SK-N-SH treated with all-trans-retinoic acid at 6 μM for 48 hours (cell line): ENCODE results near the gene PMEPA1.

Experiments used
- ATAC-seq: fragments of 200-7000 bp; cut with Tn5 transposase; 3 replicates; pipeline ENCODE4 v1.9.1; 2020; ENCODE audit warnings: mild to moderate bottlenecking, moderate library complexity
- ARNTL ChIP-seq: fragments of 450-650 bp; formaldehyde crosslinking; IDR thresholded peaks from 2 replicates; pipeline ENCODE4 v1.5.0; 2020; ENCODE audit warnings: low read depth, mild to moderate bottlenecking, moderate library complexity, borderline replicate concordance
- BACH2 ChIP-seq: fragments of 250-450 bp; sonication (Bioruptor Pico); IDR thresholded peaks from 2 replicates; pipeline ENCODE4 v1.9.0; 2021; ENCODE audit warnings: mild to moderate bottlenecking, borderline replicate concordance
- CSDC2 ChIP-seq: fragments of 250-450 bp; sonication (Bioruptor Pico); IDR thresholded peaks from 2 replicates; pipeline ENCODE4 v1.5.0; 2020; ENCODE audit warnings: mild to moderate bottlenecking, moderate library complexity
- ESRRG ChIP-seq: fragments of 250-450 bp; sonication (Bioruptor Pico); IDR thresholded peaks from 2 replicates; pipeline ENCODE4 v1.6.1; 2021; ENCODE audit warnings: mild to moderate bottlenecking
- GLIS3 ChIP-seq: fragments of 250-450 bp; sonication (Bioruptor Pico); IDR thresholded peaks from 2 replicates; pipeline ENCODE4 v1.5.0; 2020; ENCODE audit warnings: mild to moderate bottlenecking, moderate library complexity
- ISL1 ChIP-seq: fragments of 250-450 bp; sonication (Bioruptor Pico); IDR thresholded peaks from 2 replicates; pipeline ENCODE4 v2.1.2; 2022; ENCODE audit warnings: mild to moderate bottlenecking, moderate library complexity
- PPARA ChIP-seq: fragments of 250-450 bp; sonication (Bioruptor Pico); IDR thresholded peaks from 2 replicates; pipeline ENCODE4 v1.5.0; 2020; ENCODE audit warnings: mild to moderate bottlenecking, borderline replicate concordance
- RARB ChIP-seq: fragments of 250-450 bp; sonication (Bioruptor Pico); IDR thresholded peaks from 2 replicates; pipeline ENCODE4 v1.8.0; 2021; ENCODE audit warnings: mild to moderate bottlenecking, moderate library complexity
- SNAI2 ChIP-seq: fragments of 250-450 bp; sonication (Bioruptor Pico); IDR thresholded peaks from 2 replicates; pipeline ENCODE4 v1.5.0; 2020; ENCODE audit warnings: mild to moderate bottlenecking, moderate library complexity
- TCF4 ChIP-seq: fragments of 250-450 bp; sonication (Bioruptor Pico); IDR thresholded peaks from 2 replicates; pipeline ENCODE4 v1.8.0; 2021; ENCODE audit warnings: mild to moderate bottlenecking, moderate library complexity, borderline replicate concordance
- TOX ChIP-seq: fragments of 250-450 bp; sonication (Bioruptor Pico); IDR thresholded peaks from 2 replicates; pipeline ENCODE4 v1.8.0; 2021; ENCODE audit warnings: mild to moderate bottlenecking, moderate library complexity, borderline replicate concordance
- ZC3H10 ChIP-seq: fragments of 250-450 bp; sonication (Bioruptor Pico); IDR thresholded peaks from 2 replicates; pipeline ENCODE4 v1.5.1; 2021; ENCODE audit warnings: mild to moderate bottlenecking, moderate library complexity
- ZFP3 ChIP-seq: fragments of 250-450 bp; sonication (Bioruptor Pico); IDR thresholded peaks from 2 replicates; pipeline ENCODE4 v1.5.0; 2020; ENCODE audit warnings: mild to moderate bottlenecking, moderate library complexity
- ZFP30 ChIP-seq: fragments of 450-650 bp; formaldehyde crosslinking; IDR thresholded peaks from 2 replicates; pipeline ENCODE4 v1.5.0; 2022; ENCODE audit warnings: mild to moderate bottlenecking, moderate library complexity
- ZNF565 ChIP-seq: fragments of 450-650 bp; formaldehyde crosslinking; conservative IDR thresholded peaks from 2 replicates; pipeline ENCODE4 v1.5.0; 2020; ENCODE audit warnings: low read depth, mild to moderate bottlenecking, moderate library complexity
- ZNF70 ChIP-seq: fragments of 450-650 bp; formaldehyde crosslinking; IDR thresholded peaks from 2 replicates; pipeline ENCODE4 v1.5.0; 2020; ENCODE audit warnings: mild to moderate bottlenecking, moderate library complexity
- TF ChIP-seq, protein P1 (sequence below): fragments of 250-450 bp; sonication (Bioruptor Pico); IDR thresholded peaks from 2 replicates; pipeline ENCODE4 v1.5.1; 2020; ENCODE audit warnings: low read depth, mild to moderate bottlenecking, moderate library complexity
- TF ChIP-seq, protein P2 (sequence below): fragments of 250-450 bp; sonication (Bioruptor Pico); IDR thresholded peaks from 2 replicates; pipeline ENCODE4 v1.8.0; 2021; ENCODE audit warnings: low read depth, mild to moderate bottlenecking, moderate library complexity, borderline replicate concordance
- TF ChIP-seq, protein P3 (sequence below): fragments of 250-450 bp; sonication (Bioruptor Pico); IDR thresholded peaks from 2 replicates; pipeline ENCODE4 v1.8.0; 2020; ENCODE audit warnings: mild to moderate bottlenecking, moderate library complexity, borderline replicate concordance
- TF ChIP-seq, protein P4 (sequence below): fragments of 250-450 bp; sonication (Bioruptor Pico); IDR thresholded peaks from 2 replicates; pipeline ENCODE4 v1.5.0; 2020; ENCODE audit warnings: mild to moderate bottlenecking, moderate library complexity

The PMEPA1 gene

DNA sequence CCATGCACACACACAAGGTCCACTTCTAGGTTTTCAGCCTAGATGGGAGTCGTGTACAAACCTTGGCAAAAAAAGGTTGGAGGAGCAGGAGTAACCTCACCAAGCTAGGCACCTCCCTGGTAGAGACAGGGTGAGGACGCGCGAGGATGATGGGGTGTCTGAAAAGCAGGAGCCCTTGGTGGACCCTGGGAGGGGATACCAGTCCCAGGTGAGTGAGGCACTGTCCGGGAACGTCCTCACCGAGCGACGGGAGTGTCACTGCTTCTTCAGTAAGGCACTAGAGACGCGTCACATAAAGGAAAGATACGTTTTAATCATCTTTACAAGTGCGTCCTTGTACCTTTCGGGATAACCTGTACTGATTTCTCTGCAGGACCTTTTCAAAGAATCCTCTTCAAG lies 60.2 kb downstream of the PMEPA1 start:
- no peak for ATAC-seq
- TF ChIP-seq ISL1 (CRISPR knock-in tag) (no peak), ZC3H10 (no peak), BACH2 (CRISPR knock-in tag) (no peak)
- TF ChIP-seq, protein P1, sequence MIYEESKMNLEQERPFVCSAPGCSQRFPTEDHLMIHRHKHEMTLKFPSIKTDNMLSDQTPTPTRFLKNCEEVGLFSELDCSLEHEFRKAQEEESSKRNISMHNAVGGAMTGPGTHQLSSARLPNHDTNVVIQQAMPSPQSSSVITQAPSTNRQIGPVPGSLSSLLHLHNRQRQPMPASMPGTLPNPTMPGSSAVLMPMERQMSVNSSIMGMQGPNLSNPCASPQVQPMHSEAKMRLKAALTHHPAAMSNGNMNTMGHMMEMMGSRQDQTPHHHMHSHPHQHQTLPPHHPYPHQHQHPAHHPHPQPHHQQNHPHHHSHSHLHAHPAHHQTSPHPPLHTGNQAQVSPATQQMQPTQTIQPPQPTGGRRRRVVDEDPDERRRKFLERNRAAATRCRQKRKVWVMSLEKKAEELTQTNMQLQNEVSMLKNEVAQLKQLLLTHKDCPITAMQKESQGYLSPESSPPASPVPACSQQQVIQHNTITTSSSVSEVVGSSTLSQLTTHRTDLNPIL, result no peak

DNA sequence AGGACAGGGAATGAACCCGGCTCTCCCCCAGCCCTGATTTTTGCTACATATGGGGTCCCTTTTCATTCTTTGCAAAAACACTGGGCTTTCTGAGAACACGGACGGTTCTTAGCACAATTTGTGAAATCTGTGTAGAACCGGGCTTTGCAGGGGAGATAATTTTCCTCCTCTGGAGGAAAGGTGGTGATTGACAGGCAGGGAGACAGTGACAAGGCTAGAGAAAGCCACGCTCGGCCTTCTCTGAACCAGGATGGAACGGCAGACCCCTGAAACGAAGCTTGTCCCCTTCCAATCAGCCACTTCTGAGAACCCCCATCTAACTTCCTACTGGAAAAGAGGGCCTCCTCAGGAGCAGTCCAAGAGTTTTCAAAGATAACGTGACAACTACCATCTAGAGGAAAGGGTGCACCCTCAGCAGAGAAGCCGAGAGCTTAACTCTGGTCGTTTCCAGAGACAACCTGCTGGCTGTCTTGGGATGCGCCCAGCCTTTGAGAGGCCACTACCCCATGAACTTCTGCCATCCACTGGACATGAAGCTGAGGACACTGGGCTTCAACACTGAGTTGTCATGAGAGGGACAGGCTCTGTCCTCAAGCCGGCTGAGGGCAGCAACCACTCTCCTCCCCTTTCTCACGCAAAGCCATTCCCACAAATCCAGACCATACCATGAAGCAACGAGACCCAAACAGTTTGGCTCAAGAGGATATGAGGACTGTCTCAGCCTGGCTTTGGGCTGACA lies 60.8 kb downstream of the PMEPA1 start:
- no peak for ATAC-seq
- TF ChIP-seq TCF4 (CRISPR knock-in tag), result no peak
- TF ChIP-seq ZNF70, result no peak
- TF ChIP-seq CSDC2, result no peak
- TF ChIP-seq ISL1 (CRISPR knock-in tag), result no peak
- no peak for TF ChIP-seq PPARA (CRISPR knock-in tag)

DNA sequence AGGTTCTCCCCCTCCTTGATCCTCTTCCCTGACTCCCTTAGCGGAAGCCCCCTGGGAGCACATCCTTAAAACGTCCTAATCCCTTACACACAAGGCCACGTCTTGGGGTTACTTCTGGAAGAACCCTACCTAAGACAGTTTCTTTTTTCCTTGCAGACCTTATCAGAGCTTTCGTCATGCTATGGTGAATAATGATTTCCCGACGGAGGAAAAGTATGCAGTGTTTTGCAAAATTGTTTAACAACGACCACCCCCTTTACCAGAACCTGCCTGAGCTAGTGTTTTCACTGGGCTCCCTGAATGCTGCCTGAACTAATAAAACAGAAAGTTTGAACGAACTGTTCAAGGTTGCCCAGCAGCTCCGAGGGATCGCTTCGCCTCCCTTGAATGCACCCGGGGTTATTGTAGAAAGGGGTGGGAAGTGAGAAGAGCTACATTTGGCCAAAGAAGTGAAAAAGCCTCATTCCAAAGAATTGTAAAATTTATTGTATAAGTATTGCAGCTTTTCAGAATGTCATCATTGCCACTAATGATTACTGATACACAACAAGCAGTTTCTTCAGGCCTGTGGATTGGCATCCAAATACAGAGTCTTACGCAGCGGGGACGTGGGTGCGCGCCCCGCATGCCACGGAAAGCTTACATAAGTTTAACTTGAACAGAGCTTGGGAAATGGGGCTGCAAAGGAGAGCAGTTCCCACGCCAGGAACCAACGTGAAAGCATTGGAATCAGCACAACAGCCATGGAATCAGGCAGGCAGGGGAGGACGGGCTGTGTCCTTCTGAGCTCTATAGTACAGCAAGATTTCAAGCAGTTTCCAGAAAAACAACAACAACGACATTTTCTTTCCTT lies 61.7 kb downstream of the PMEPA1 start:
- TF ChIP-seq TCF4 (CRISPR knock-in tag), result no peak
- TF ChIP-seq ESRRG (CRISPR knock-in tag), result no peak
- TF ChIP-seq ZNF565, result no peak
- no peak for TF ChIP-seq BACH2 (CRISPR knock-in tag)
- no peak for TF ChIP-seq SNAI2
- TF ChIP-seq, protein P2, sequence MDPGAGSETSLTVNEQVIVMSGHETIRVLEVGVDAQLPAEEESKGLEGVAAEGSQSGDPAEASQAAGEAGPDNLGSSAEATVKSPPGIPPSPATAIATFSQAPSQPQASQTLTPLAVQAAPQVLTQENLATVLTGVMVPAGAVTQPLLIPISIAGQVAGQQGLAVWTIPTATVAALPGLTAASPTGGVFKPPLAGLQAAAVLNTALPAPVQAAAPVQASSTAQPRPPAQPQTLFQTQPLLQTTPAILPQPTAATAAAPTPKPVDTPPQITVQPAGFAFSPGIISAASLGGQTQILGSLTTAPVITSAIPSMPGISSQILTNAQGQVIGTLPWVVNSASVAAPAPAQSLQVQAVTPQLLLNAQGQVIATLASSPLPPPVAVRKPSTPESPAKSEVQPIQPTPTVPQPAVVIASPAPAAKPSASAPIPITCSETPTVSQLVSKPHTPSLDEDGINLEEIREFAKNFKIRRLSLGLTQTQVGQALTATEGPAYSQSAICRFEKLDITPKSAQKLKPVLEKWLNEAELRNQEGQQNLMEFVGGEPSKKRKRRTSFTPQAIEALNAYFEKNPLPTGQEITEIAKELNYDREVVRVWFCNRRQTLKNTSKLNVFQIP (CRISPR knock-in tag), result no peak
- TF ChIP-seq PPARA (CRISPR knock-in tag), result no peak
- TF ChIP-seq, protein P1, result no peak
- no peak for TF ChIP-seq GLIS3 (CRISPR knock-in tag)
- TF ChIP-seq, protein P3, sequence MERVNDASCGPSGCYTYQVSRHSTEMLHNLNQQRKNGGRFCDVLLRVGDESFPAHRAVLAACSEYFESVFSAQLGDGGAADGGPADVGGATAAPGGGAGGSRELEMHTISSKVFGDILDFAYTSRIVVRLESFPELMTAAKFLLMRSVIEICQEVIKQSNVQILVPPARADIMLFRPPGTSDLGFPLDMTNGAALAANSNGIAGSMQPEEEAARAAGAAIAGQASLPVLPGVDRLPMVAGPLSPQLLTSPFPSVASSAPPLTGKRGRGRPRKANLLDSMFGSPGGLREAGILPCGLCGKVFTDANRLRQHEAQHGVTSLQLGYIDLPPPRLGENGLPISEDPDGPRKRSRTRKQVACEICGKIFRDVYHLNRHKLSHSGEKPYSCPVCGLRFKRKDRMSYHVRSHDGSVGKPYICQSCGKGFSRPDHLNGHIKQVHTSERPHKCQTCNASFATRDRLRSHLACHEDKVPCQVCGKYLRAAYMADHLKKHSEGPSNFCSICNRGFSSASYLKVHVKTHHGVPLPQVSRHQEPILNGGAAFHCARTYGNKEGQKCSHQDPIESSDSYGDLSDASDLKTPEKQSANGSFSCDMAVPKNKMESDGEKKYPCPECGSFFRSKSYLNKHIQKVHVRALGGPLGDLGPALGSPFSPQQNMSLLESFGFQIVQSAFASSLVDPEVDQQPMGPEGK, result no peak
- TF ChIP-seq TOX (CRISPR knock-in tag), result no peak
- TF ChIP-seq ZFP3 (CRISPR knock-in tag), result no peak
- TF ChIP-seq RARB (CRISPR knock-in tag), result no peak
- TF ChIP-seq, protein P4, sequence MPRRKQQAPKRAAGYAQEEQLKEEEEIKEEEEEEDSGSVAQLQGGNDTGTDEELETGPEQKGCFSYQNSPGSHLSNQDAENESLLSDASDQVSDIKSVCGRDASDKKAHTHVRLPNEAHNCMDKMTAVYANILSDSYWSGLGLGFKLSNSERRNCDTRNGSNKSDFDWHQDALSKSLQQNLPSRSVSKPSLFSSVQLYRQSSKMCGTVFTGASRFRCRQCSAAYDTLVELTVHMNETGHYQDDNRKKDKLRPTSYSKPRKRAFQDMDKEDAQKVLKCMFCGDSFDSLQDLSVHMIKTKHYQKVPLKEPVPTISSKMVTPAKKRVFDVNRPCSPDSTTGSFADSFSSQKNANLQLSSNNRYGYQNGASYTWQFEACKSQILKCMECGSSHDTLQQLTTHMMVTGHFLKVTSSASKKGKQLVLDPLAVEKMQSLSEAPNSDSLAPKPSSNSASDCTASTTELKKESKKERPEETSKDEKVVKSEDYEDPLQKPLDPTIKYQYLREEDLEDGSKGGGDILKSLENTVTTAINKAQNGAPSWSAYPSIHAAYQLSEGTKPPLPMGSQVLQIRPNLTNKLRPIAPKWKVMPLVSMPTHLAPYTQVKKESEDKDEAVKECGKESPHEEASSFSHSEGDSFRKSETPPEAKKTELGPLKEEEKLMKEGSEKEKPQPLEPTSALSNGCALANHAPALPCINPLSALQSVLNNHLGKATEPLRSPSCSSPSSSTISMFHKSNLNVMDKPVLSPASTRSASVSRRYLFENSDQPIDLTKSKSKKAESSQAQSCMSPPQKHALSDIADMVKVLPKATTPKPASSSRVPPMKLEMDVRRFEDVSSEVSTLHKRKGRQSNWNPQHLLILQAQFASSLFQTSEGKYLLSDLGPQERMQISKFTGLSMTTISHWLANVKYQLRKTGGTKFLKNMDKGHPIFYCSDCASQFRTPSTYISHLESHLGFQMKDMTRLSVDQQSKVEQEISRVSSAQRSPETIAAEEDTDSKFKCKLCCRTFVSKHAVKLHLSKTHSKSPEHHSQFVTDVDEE (CRISPR knock-in tag), result no peak
- TF ChIP-seq ARNTL, result no peak
- TF ChIP-seq ISL1 (CRISPR knock-in tag), result no peak
- no peak for TF ChIP-seq ZFP30 (CRISPR knock-in tag)
- no peak for ATAC-seq
